GM21528 (cell line): ENCODE results near the gene LRRC74B.

ENCODE experiments used
- ATAC-seq: cut with Tn5 transposase; IDR thresholded peaks from one replicate; pipeline ENCODE4 v1.9.1; 2021; ENCODE audit warnings: mild to moderate bottlenecking, moderate library complexity; ENCODE audit not compliant: unreplicated experiment, low FRiP score

Gene LRRC74B

GRCh38 chr22:21100149-21101032 is 54.6 kb downstream of the LRRC74B start:
- ATAC-seq: no peak

GRCh38 chr22:21101877-21102638 is 56.3 kb downstream of the LRRC74B start:
- ATAC-seq: no peak

GRCh38 chr22:21102659-21103267 is 57.0 kb downstream of the LRRC74B start:
- ATAC-seq: no peak

DNA sequence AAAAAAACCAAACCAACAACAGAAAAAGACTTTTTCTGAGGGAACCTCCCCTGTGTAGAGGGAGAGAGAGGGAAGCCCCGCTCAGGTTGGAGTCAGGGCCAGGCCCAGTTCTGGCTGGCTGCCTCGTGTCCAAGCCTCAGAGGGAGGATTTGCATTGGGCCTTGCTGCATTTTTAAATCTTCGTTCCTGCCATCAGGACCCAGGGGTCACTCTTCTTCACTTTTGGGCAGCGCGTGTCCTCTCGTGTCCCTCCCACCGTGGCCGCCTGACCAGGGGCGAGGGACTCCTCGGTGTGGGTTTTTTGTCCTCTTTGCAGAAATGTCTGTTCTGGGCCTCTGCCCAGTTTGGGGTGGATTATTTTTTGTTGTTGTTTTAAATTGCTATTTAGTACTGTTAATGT is 57.9 kb downstream of the LRRC74B start:
- ATAC-seq: no peak

DNA sequence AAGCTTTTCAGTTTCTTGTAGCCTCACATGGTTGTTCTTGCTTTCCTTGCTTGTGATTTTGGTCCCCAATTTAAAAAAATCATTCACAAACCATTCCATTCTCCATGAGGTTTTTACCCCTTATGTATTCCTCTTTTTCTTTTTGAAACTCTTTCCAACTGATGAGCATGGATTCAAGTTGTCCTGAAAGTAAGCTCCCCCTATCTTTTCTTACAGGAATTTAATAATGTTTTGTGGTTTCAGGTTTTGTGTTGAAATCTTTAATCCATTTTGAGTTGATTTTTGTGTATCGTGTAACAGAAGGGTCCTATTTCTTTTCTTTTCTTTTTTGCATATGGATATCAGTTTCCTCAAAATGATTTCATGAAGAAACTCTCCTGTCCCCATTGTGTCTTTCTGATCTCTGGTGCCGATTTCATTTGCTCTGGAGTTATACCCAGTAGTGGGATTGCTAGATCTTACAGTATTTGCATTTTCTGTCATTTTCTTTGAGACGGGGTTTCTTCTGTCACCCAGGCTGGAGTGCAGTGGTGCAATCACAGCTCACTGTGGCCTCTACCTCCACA is 58.5 kb downstream of the LRRC74B start:
- no peak for ATAC-seq

- ATAC-seq: no peak
Observed at GRCh38 chr22:21105294-21105693, 59.5 kb downstream of the LRRC74B start.

DNA sequence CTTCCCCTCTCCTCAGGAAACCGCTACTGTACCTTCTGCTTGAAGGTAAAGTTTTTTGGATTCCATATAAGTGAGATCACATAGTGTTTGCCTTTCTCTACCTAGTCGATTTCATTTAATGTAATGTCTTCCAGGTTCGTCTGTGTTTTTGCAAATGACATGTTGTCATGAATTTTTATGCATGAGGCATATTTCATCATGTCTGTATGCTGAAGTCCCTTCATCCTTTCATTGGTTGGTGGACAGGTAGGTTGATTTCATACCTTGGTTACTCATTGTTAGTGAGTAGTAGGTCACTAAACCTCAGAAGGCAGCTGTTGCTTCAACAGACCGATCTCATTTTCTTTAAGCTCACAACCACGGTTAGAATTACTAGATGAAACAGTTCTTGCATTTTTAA is 60.3 kb downstream of the LRRC74B start:
- ATAC-seq: no peak

DNA sequence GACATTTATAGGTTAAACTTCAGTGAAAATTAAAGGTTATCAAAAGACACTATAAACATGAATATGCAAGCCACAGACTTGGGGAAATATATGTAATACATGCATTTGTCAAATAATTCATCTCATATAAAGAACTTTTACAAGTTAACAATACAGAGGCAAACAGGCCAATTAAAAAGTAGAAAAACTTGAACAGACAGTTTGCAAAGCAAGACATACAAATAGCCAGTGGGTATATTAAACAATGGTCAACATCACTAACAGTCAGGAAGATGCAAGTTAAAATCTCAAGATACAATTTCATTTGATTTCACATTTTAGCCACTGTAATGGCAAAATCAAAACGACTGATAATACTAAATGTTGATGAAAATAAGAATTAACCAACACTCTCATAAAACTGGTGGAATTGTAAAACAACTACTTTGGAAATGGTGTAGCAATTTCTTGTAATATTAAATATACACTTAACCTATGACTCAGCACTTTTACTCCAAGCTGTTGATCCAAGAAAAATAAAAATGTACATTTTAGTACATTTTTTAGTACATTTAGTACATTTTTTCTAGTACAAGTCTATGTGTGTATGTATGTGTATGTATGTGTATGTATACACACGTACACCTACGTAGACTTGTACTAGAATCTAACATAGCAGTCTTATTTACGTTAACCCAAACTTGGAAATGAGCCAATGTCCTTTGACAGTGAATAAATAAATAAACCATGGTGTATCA is 62.8 kb downstream of the LRRC74B start:
- ATAC-seq: no peak
